HepG2 (cell line): Measurements from ENCODE around the gene SEZ6L.

Experiments used
- BCL3 ChIP-seq: sonication (generic); formaldehyde crosslinking; IDR thresholded peaks from 2 replicates; pipeline ENCODE4 v1.5.1; 2020; ENCODE audit warnings: mild to moderate bottlenecking, missing genetic modification reagents, moderate library complexity
- CBX1 ChIP-seq: IDR thresholded peaks from one replicate; pipeline ENCODE4 v1.6.1; 2016; ENCODE audit warnings: antibody characterized with exemption, low read depth
- CTCF ChIP-seq: sonication (generic); formaldehyde crosslinking; IDR thresholded peaks from 2 replicates; pipeline ENCODE4 v1.5.0; 2020; ENCODE audit warnings: mild to moderate bottlenecking, missing genetic modification reagents, moderate library complexity
- NBN ChIP-seq: fragments of 450-650 bp; conservative IDR thresholded peaks from 2 replicates; pipeline ENCODE4 v1.6.1; 2017
- RXRA ChIP-seq: sonication (generic); formaldehyde crosslinking; IDR thresholded peaks from 2 replicates; pipeline ENCODE4 v1.5.1; 2020; ENCODE audit warnings: missing genetic modification reagents
- SP2 ChIP-seq: sonication (generic); formaldehyde crosslinking; IDR thresholded peaks from 2 replicates; pipeline ENCODE4 v1.5.1; 2020; ENCODE audit warnings: mild to moderate bottlenecking, missing genetic modification reagents
- TBP ChIP-seq: sonication (generic); formaldehyde crosslinking; IDR thresholded peaks from 2 replicates; pipeline ENCODE4 v1.5.0; 2020; ENCODE audit warnings: missing genetic modification reagents
- TOPORS ChIP-seq: sonication (generic); formaldehyde crosslinking; IDR thresholded peaks from 2 replicates; pipeline ENCODE4 v1.8.0; 2023; ENCODE audit warnings: mild to moderate bottlenecking, missing genetic modification reagents
- ZBTB37 ChIP-seq: sonication (generic); formaldehyde crosslinking; IDR thresholded peaks from 2 replicates; pipeline ENCODE4 v1.4.0; 2020; ENCODE audit warnings: mild to moderate bottlenecking, missing genetic modification reagents
- ZKSCAN1 ChIP-seq: fragments of 150-350 bp; IDR thresholded peaks from 2 replicates; pipeline ENCODE4 v1.6.1; 2014; ENCODE audit warnings: low read length
- ZNF441 ChIP-seq: sonication (generic); formaldehyde crosslinking; IDR thresholded peaks from 2 replicates; pipeline ENCODE4 v1.7.0; 2021; ENCODE audit warnings: missing genetic modification reagents, borderline replicate concordance
- ZNF619 ChIP-seq: sonication (generic); formaldehyde crosslinking; IDR thresholded peaks from 2 replicates; pipeline ENCODE4 v1.4.0; 2020; ENCODE audit warnings: mild to moderate bottlenecking, missing genetic modification reagents
- ZNF7 ChIP-seq: IDR thresholded peaks from 2 replicates; pipeline ENCODE4 v1.6.1; 2016; ENCODE audit warnings: missing biosample characterization, missing genetic modification reagents
- ZNF878 ChIP-seq: sonication (generic); formaldehyde crosslinking; IDR thresholded peaks from 2 replicates; pipeline ENCODE4 v1.8.1; 2023; ENCODE audit warnings: mild to moderate bottlenecking, missing genetic modification reagents, moderate library complexity

DNA sequence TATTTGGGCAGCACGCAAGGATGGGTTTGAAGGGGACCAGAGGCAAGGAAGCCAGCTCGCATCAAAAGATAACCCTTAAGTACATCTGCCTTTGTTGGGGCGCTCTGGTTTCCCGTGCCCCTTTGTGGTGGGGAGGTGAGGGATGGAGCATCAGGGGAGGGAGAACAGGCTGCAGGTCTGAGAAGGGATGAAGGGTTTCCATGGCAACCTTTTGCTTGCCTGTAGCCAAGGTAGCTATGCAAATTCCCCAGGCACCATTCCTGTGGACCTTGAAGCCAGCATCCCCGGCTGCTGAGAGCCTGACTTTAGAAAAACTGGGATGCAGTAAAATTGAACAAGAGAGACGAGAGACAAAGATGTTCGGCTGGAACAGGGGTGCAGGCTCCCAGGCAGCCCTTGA lies 75.7 kb downstream of the SEZ6L start:
- TF ChIP-seq NBN (no peak), TOPORS (CRISPR knock-in tag) (no peak), SP2 (CRISPR knock-in tag) (no peak), RXRA (CRISPR knock-in tag) (no peak), ZNF619 (CRISPR knock-in tag) (no peak), TBP (CRISPR knock-in tag) (no peak), CTCF (CRISPR knock-in tag) (no peak), CBX1 (no peak), ZKSCAN1 (no peak), ZBTB37 (CRISPR knock-in tag) (no peak), ZNF878 (CRISPR knock-in tag) (no peak), ZNF7 (CRISPR knock-in tag) (no peak), ZNF441 (CRISPR knock-in tag) (no peak), BCL3 (CRISPR knock-in tag) (no peak)
